Transverse colon (tissue), 4 donors: ENCODE data around the gene BTD.

ENCODE experiments used
- CTCF ChIP-seq, 5 experiments: fragments of 200-600 bp in 3 of 5; fragments of 450-650 bp in 2 of 5; sonication (generic) in 3 of 5; IDR thresholded peaks; 1 replicate in 2 of 5; 2 replicates in 3 of 5; pipeline ENCODE4 v1.5.1; 2016 to 2017; ENCODE audit warnings: antibody characterized with exemption in 5 of 5, inconsistent platforms in 3 of 5, mild to moderate bottlenecking in 2 of 5, moderate library complexity in 1 of 5
- POLR2A ChIP-seq: fragments of 450-650 bp; IDR thresholded peaks from one replicate; pipeline ENCODE4 v1.6.1; 2016; ENCODE audit warnings: antibody characterized with exemption, mild to moderate bottlenecking, moderate library complexity
- POLR2AphosphoS5 ChIP-seq, 3 donors: sonication (generic); formaldehyde crosslinking; IDR thresholded peaks; one replicate each; pipeline ENCODE4 v1.6.1; 2016; ENCODE audit warnings: antibody characterized with exemption in 3 of 3

GRCh38 chr3:15562560-15562959 lies 39.0 kb upstream of the BTD start:
- TF ChIP-seq CTCF (IDR thresholded peaks at IDR 0.05), result no peak
- TF ChIP-seq POLR2AphosphoS5 (IDR thresholded peaks at IDR 0.05), result no peak
- TF ChIP-seq POLR2A, result no peak
